Measurements from ENCODE around the gene HID1.
"Not testable (repeated sequence)": the region's sequence is repeated elsewhere in the genome, so short reads cannot be mapped to it uniquely, and the experiment has no call there.

The HID1 gene, protein sequence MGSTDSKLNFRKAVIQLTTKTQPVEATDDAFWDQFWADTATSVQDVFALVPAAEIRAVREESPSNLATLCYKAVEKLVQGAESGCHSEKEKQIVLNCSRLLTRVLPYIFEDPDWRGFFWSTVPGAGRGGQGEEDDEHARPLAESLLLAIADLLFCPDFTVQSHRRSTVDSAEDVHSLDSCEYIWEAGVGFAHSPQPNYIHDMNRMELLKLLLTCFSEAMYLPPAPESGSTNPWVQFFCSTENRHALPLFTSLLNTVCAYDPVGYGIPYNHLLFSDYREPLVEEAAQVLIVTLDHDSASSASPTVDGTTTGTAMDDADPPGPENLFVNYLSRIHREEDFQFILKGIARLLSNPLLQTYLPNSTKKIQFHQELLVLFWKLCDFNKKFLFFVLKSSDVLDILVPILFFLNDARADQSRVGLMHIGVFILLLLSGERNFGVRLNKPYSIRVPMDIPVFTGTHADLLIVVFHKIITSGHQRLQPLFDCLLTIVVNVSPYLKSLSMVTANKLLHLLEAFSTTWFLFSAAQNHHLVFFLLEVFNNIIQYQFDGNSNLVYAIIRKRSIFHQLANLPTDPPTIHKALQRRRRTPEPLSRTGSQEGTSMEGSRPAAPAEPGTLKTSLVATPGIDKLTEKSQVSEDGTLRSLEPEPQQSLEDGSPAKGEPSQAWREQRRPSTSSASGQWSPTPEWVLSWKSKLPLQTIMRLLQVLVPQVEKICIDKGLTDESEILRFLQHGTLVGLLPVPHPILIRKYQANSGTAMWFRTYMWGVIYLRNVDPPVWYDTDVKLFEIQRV

DNA sequence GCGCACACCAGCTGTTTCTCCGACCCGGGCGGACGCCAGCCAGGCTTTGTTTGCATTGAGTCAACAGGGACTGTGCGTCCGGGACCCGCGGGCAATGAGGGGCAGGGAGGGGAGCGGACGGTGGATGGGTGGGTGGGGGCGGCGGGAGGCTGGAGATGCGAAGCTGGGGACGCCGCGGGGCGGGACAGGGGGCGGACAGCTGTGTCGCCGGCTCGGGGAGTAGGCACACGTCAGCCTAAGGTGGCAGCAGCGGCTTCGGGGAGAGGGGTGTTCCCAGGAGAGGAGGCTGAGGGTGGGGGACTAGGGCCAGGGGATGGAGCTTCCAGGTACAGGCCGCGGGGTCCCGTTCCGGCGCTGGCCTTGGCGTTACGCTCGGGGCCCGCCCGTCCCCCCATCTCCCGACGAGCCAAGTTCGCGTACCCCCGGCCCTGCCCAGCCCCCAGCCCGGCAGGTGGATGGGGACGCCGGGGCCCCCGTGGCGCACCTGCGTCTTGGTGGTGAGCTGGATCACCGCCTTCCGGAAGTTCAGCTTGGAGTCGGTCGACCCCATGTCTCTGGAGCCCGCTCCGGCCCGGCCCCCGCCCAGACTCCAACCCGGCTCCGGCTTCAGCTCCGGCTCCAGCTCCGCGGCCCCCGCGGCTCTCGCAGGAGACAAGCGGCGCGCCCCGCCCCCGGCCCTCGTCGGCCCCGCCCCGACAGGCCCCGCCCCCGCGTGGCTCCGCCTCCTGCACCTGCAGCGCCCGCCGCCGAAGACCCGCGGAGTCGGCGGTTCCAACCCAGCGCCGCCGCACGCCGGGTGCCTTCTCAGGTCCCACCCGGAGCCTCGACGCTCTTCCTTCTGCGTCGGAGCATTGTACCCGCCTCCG lies at the start of gene HID1:
TSS of gene HID1 (minus strand) at position 653 of the 866 bp plus-strand sequence. CDS start at position 550, 103 bp downstream.
- DNase-seq (ENCODE audit: low read depth, low spot score): peak; percentile 52

DNA sequence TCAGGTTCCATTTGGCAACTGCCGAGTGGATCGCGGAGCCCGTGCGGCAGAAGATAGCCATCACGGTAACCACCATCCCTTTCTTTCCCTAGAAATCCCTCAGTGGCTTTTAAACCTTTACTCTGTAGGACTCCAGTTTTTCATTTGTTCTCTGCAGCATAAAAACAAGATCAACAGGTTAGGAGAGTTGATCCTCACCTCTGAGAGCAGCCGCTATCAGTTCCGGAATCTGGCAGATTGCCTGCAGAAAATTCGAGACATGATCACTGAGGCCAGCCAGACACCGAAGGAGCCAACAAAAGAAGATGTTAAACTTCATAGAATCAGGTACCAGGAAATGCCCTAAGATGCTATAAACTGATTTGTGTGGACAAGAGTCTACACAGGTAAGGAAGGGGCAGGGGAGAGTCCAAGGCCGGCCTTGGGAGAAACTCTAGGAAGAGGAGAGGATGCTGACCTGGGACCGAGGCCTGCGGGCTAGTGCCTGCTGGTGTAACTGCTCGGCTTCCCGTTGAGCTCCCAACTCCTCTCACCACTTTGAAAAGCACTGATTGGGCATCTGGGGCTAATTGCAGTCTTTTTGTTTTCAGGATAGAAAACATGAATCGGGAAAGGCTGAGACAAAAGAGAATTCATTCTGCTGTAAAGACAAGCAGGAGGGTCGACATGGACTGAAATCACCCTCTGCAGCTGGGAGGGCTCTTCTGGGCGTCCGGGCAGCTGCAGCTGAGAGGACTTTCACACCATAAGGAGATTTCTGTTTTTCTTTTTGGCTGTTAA lies 48.0 kb upstream of the HID1 start:
- no peak for DNase-seq (ENCODE audit: low read depth, low spot score)

DNA sequence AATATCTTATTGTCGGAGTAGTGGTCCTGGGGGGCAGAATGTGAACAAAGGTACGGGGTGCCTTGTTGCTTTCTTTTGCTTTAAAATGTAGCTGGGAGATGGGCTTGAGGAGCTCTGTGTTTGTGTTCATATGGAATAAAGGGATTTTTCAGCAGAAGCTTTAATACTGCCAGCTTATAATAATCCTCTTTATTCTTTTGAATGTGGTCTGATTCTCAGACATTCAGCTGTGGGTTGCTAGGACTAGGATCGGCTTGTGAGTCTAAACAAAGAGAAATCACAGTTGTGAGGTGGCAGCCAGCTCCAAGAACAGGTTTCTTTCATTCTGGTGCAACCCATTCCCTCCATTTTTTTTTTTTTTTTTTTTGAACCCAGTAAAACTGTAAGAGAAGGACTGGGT lies 47.2 kb upstream of the HID1 start:
- DNase-seq (ENCODE audit: low read depth, low spot score): no peak

DNA sequence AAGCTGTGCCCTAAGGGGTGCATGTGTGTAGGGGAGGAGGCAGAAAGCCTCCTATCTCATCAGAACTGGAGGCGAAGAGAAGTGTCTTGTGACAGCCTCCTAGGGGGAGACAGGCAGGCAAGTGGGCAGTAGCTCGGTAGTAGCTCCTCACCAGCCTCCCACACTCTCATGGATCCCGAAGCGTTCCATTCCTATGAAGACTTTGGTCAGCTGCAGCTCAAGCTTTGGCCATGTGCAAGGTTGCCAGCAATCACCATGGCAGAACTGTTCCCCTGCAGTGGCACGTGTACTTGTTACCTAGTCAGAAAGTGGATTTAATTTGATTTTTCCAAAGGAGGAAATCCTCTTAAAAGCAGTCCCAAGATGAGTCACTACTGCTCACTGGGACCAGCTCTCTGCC lies 46.6 kb upstream of the HID1 start:
- no peak for DNase-seq (ENCODE audit: low read depth, low spot score)

DNA sequence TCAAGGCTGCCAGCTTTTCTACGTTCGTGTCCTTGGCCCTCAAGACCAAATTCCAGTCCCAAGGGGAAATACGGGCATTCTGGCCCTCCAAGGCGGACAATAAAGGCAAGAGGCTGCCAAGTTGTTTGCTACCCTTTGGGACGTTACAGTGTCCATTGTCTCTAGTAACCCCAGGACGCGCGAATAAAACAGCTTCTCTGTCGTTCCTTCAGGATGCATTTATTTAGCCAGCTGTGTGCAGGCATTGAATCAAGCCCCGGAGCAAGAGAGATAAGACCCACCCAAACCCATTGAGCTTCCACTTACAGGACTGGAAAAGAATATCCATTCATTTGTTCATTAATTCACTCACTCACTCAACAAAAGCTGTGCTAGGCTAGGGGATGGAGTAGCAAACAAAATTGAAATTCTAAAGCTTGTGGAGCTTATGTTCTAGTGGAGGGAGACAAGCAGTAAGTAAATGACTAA lies 40.6 kb upstream of the HID1 start:
- DNase-seq (ENCODE audit: low read depth, low spot score): no peak

DNA sequence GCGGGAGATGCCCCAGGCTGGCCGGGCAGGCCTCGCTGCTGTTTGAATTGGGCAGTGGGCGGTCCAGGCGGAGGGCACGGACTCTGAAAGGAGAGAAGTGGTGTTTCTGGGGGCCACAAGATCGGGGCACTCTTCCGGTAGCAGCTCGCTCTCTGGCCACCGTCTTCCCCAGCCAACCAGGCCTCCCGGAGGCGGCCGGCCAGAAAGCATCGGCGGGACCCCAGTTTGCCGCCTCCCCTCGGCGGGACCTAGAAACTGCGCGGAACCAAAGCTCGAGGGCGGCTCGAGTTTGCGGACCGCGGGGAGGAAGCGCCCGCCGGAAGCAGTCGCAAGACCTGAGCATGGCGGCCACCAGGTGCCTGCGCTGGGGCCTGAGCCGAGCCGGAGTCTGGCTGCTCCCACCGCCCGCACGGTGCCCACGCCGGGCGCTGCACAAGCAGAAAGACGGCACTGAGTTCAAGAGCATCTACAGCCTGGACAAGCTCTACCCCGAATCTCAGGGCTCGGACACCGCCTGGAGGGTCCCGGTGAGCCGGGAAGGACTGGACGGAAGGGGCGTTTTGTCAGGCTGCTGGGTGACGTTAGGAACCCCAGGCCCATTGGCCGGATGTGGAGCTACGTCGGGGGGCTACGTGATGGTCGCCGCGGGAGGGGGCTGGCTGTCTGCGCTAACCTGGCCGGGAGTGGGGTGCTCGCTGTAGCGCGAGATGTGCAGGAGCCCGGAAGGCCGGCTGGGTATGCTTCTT lies 40.0 kb upstream of the HID1 start, which contains the start of gene MRPL58:
TSS of gene MRPL58 (plus strand) at position 325 of the 746 bp plus-strand sequence. CDS start at position 342, 17 bp downstream.
- peak; percentile 95 for DNase-seq (ENCODE audit: low read depth, low spot score)

DNA sequence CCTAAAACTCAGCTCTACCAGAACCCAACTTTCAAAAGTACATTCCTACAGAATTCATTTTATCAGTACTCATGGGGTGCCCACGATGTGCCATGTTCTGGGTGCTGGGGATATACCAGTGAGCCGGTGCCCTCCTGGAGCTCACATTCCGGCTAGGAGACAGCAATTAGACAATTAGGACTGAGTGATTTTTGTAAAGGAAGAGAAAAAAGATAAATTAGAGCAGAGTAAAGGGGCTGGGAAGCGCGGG lies 39.5 kb upstream of the HID1 start:
- DNase-seq (ENCODE audit: low read depth, low spot score): no peak

DNA sequence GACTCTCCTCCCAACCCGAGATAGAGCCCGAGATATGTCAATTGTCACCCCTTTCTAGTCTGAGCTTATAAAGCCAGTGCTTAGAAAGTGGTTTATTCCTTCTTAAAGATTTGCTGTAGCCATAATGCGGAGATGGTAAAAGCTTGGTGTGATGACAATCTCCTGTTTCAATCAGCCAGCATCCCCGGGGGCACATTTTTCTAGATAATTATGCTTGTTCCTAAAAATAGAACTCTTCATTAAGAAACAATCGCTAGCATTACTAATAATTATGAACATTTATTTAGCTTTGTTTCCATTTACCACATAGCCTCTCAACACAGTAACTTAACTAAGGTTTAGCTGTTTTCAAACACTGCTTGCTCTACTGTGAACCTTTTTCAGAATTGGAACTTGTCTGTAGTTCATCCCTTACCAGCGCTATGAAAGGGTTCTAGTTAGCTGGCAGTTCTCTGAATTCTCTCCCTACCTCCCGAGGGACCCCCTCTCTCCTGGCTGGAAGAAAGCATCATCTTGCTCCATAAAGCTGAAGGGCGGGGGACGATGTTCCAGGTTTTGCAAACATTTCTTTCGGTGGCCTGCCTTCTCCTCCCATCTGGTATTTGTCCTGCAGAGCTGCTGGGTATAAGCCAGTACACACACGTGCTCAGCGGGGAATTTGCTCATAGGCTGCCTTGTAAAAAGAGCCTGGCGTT lies 39.0 kb upstream of the HID1 start:
- DNase-seq (ENCODE audit: low read depth, low spot score): peak; percentile 71

DNA sequence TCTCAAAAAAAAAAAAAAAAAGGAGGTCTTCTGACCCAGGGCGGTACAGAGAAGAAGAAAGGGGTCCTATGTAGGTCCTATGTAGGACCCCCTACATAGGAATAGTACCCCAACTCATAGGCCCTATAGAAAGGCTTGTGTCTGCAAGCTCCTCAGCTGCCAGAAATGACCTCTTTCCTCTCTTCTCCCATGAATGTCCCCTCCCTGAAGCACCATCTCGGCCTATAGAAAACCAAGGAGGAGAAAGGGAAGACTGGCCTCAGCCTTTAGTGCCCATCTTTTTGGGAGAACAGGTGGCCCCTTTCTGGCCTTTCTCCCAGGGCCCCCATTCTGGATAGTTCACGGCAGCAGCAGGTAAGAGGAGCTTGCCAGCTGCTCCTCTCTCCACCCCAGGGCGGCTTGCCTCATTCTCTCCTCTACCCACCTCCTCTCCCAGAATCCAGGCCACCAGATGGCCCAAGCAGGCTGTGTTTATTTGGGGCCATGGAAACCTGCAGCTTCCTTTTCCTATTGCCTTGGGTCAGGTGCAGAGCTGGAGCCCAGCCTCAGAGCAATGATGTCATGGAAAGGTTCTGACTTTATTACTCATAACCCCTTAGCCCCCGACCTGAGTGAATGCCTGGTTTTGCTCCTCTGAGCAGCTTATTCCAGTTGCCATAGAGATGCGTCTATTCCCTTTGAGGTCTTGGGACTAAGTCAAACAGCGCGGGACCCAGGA lies 38.3 kb upstream of the HID1 start:
- DNase-seq (ENCODE audit: low read depth, low spot score): no peak

DNA sequence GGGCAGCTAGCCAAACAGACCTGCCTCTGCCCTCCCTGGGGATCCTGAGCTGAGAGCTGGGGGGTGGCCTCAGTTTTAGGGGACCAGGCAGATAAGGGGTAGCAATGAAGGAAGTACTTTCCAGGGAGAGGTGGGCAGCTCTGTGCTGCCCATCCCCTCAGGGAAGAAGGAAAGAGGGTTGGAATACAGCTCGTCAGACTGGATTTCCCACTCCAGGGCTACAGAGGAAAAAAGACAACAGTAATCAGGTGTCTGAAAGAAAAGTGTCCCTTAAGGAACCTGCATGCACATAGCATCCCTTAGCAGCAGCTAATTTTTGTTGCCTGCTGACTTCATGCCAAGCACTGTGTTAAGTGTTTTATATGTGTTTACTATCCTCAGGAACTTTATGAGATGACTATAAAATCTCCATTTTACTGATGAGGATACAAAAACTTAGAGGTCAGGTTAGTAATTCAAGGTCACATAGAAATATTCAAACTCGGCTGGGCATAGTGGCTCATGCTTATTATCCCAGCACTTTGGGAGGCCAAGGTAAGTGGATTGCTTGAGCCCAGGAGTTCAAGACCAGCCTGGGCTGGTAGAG lies 36.7 kb upstream of the HID1 start:
- DNase-seq (ENCODE audit: low read depth, low spot score): no peak

DNA sequence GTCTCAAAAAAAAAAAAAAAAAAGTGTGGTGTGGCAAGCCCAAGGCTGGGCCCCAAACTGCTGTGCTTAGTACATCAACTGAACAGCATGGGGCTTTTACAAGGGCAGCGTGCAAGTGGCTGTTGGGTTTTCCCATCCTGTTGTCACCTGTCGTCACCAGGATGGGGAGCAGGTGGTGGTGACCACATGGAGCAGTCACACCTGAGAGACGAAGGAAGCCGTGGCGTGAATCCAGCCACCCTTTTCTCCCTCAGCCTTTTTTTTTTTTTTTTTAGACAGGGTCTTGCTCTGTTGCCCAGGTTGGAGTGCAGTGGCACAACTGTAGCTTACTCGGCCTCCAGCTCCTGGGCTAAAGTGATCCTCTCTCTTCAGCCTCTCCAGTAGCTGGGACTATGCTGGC lies 35.8 kb upstream of the HID1 start:
- no peak for DNase-seq (ENCODE audit: low read depth, low spot score)

DNA sequence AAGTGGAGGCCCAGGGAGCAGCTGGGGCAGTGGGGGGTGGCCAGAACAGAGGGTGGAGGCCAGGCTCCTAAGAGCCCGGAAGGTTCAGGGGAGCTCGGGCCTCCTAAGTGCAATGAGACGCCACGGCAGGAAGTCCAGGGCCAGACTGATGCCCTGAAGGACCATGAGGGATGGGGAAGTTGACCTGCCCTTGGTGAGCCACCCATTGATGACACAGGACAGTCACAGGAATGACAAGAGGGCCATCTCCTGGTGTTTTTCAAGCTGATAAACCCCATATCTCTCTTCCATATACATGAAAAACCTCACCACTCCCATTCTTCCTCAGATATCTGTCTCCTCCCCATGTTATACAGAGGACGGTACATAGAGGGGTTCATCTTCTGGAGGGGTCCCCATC lies 34.1 kb upstream of the HID1 start:
- no peak for DNase-seq (ENCODE audit: low read depth, low spot score)

DNA sequence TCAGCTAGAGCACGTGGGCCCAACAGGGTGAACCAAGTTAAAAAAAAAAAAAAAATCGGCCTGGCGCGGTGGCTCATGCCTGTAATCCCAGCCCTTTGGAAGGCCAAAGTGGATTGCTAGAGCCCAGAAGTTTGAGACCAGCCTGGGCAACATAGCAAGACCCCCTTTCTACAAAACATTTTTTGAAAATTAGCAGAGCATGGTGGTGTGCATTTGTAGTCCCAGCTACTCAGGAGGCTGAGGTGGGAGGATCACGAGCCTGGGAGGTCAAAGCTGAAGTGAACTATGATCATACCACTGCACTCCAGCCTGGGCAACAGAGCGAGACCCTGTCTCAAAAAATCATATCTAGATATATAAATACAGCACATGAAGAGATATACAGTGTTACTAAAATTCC lies 33.5 kb upstream of the HID1 start:
- DNase-seq (ENCODE audit: low read depth, low spot score): not testable (repeated sequence)

DNA sequence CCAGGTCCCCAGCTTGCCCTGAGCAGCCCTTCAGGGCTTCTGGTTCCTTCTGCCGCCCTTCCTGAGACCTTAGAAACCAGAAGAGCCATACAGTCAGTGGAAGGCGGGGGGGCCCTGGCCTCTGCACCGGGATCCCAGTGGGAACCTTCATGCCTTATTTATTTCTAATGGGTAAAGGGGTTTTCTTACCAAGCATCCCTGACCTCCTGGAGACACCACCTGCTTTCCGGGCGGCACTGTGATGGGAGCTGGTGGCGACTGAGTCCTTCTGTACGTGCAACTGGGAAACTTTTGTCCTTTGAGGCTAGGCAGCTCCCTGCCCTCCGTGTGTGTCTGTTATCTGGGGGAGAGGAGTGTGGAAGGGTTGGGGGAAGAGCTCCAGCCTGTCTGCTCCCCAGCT lies 32.7 kb upstream of the HID1 start:
- DNase-seq (ENCODE audit: low read depth, low spot score): no peak

DNA sequence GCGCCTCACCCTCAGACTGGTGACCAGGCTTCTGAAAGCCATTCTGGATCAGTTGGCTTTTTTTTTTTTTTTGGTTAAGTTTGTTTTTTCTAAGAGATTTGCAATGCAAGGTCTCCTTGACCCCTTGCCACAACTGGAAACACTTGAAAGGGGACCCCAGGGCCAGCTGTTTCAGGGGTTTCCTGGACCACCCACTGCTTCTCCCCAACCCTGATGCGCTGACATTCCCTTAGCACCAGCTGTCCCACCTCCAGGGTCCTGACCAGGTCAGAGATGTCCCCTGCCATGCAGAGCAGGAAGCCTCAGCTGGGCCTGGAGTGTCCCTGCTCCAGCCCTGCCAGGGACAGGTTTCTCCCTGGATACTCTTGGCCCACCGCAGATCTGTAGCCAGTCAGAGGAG lies 31.8 kb upstream of the HID1 start:
- no peak for DNase-seq (ENCODE audit: low read depth, low spot score)

DNA sequence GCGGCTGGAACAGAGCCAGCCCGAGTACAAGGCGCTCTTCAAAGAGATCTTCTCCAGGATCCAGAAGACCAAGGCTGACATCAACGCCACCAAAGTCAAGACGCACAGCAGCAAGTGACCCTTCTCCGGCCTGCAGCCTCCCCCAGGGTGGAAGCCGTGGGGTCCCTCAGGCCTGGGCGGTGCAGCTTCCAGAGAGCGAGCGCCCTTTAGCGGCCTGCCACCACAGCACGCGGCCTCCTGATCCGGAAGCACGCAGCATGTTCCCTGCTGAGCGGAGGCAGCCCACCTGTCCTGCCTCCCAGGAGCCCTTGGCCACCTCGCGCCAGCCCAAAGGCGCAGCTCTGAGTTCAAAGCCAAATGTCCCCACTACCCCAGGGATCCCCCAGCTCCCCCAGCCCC lies 31.4 kb upstream of the HID1 start:
- no peak for DNase-seq (ENCODE audit: low read depth, low spot score)

DNA sequence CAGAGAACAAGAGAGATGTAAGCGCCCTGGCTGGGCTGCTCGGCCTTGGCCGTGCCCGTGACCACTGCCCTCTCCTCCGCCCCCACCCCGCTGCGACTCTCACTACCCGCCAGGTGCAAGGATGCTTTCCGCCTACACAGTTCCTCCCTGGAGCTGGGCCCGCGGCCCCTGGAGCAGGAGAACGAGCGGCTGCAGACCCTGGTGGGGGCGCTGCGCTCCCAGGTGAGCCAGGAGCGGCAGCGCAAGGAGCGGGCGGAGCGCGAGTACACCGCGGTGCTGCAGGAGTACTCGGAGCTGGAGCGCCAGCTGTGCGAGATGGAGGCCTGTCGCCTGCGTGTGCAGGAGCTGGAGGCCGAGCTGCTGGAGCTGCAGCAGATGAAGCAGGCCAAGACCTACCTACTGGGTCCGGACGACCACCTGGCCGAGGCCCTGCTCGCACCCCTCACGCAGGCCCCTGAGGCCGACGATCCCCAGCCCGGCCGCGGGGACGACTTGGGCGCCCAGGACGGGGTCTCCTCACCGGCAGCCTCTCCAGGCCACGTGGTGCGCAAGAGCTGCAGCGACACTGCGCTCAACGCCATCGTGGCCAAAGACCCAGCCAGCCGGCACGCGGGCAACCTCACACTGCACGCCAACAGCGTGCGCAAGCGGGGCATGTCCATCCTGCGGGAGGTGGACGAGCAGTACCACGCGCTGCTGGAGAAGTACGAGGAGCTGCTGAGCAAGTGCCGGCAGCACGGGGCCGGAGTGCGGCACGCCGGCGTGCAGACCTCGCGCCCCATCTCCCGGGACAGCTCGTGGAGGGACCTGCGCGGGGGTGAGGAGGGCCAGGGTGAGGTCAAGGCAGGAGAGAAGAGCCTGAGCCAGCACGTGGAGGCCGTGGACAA lies 30.8 kb upstream of the HID1 start:
- DNase-seq (ENCODE audit: low read depth, low spot score): no peak
